Erythroblast (primary cell): ENCODE results near the gene MYO16.

ENCODE experiments used
- GATA1 ChIP-seq: IDR thresholded peaks from 2 replicates; pipeline ENCODE4 v1.6.1; 2011; ENCODE audit warnings: low read depth, mild to moderate bottlenecking, control low read depth, low read length, moderate library complexity
- POLR2A ChIP-seq: IDR thresholded peaks from 2 replicates; pipeline ENCODE4 v1.6.1; 2011; ENCODE audit warnings: mild to moderate bottlenecking, low read length

- TF ChIP-seq POLR2A (no peak), GATA1 (no peak)
These were observed 594.6 kb downstream of the MYO16 start for GRCh38 chr13:109224033-109224432.
